Ovary (tissue), 10 donors: ENCODE measurements around the gene NTN5. TPM values are rescaled to one million over a fixed set of nuclear protein-coding genes. Genes with fewer than 3 reads are reported as not detected.
A peak's percentile ranks its signal among the peaks of the same experiment; 100 is the strongest.

ENCODE experiments used
- DNase-seq, 5 donors: peaks; one replicate each; pipeline ENCODE4 v3.0.0-alpha.2; 2019 to 2020
- H3K27ac ChIP-seq, 2 donors: fragments of 200-600 bp; one replicate each; pipeline versions ENCODE4 v1.5.1 to v1.8.0; 2019 to 2022
- H3K27me3 ChIP-seq: fragments of 200-600 bp; one replicate; pipeline ENCODE4 v1.8.0; 2022
- H3K36me3 ChIP-seq: fragments of 200-600 bp; sonication (generic); one replicate; pipeline ENCODE4 v1.5.1; 2019
- H3K4me1 ChIP-seq: one replicate; pipeline ENCODE4 v1.8.1; 2013; ENCODE audit warnings: mild to moderate bottlenecking, moderate library complexity; ENCODE audit not compliant: insufficient read depth
- H3K4me3 ChIP-seq: fragments of 200-600 bp; sonication (generic); one replicate; pipeline ENCODE4 v1.5.1; 2017
- H3K9me3 ChIP-seq, 2 donors: fragments of 200-600 bp in 1 of 2; sonication (generic) in 1 of 2; one replicate each; pipeline versions ENCODE4 v1.5.1 to v1.8.1; 2013 to 2019; ENCODE audit warnings: mild to moderate bottlenecking in 1 of 2, moderate library complexity in 1 of 2
- CTCF ChIP-seq, 3 donors: fragments of 450-650 bp in 2 of 3; fragments of 200-600 bp in 1 of 3; IDR thresholded peaks; one replicate each; pipeline versions ENCODE4 v1.5.1 to v1.8.0; 2016 to 2022; ENCODE audit warnings: antibody characterized with exemption in 3 of 3, mild to moderate bottlenecking in 1 of 3
- EP300 ChIP-seq: sonication (generic); formaldehyde crosslinking; IDR thresholded peaks from one replicate; pipeline ENCODE4 v1.6.1; 2017; ENCODE audit warnings: antibody characterized with exemption
- POLR2A ChIP-seq: fragments of 450-650 bp; IDR thresholded peaks from one replicate; pipeline ENCODE4 v1.6.1; 2017; ENCODE audit warnings: antibody characterized with exemption, mild to moderate bottlenecking, moderate library complexity
- WGBS, 3 donors: extraction: QIAGEN DNeasy Blood & Tissue Kit in 1 of 3; methylation state at CpG; one replicate each; pipeline versions ENCODE4 v1.1.5 to v1.1.7; 2013 to 2017; 5-methylcytosine and 5-hydroxymethylcytosine counted together
- intact Hi-C, 4 donors: fragments of 100-400 bp; cut with DNase I; formaldehyde crosslinking; loops; one replicate each; pipeline versions ENCODE4 v1.11.0 to v1.15.1; 2022 to 2023
- long read RNA-seq, 3 donors: library from polyadenylated mRNA in 2 of 3; unstranded in 2 of 3; transcript quantifications; one replicate each; pipeline ENCODE4 v2.0.0 and lab custom pipeline, GENCODE V29; 2021 to 2026
- polyA plus RNA-seq, 2 donors: library from polyadenylated mRNA; stranded (reverse); fragments of 200-250 nt in 1 of 2; fragments of 350-450 nt in 1 of 2; fragmentation: Illumina TruSeq in 1 of 2; extraction: RNeasy Lipid Tissue Mini Kit (QIAGEN cat#74804) in 1 of 2; gene quantifications; one replicate each; pipeline ENCODE4 v1.2.3, GENCODE V29; 2013 to 2014
- total RNA-seq, 7 donors: library from RNA; depleted of rRNA in 2 of 7; stranded (reverse); fragments of >200 nt in 2 of 7; fragmentation: NEBNext Ultra II Directional in 3 of 7; extraction: Animal tissue kit (Norgen Biotek cat#: 25700) in 3 of 7; gene quantifications; one replicate each; pipeline versions ENCODE4 v1.1.0 to v1.2.4, GENCODE V29; 2016 to 2023
- donor health status: DM: no; HTN: no; CAD: no; lungs with moderate emphysema.
- donor health status: DM: no; HTN: no; CAD: no.
- donor health status: Bipolar disorder and iron deficiency.
- donor health status: DM: yes; HTN: yes; CAD: no.
- donor health status: DM: no; HTN: no; CAD: no.
- donor health status: DM: yes; HTN: yes; CAD: no.

The NTN5 gene, protein sequence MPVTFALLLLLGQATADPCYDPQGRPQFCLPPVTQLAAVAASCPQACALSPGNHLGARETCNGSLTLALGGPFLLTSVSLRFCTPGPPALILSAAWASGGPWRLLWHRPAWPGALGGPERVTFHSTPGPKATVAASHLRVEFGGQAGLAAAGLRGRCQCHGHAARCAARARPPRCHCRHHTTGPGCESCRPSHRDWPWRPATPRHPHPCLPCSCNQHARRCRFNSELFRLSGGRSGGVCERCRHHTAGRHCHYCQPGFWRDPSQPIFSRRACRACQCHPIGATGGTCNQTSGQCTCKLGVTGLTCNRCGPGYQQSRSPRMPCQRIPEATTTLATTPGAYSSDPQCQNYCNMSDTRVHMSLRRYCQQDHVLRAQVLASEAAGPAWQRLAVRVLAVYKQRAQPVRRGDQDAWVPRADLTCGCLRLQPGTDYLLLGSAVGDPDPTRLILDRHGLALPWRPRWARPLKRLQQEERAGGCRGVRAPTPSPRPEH
- total RNA-seq (1 to 10 TPM in 6 of 7 donors, under 1 TPM in 1; 0.23 to 3.8 (median 2.2) TPM), polyA plus RNA-seq (1 to 10 TPM in 1 of 2 donors, under 1 TPM in 1; 0.55 to 1.4 TPM)
- long read RNA-seq, donor 1 = 0 reads
- long read RNA-seq, donor 2 = 0 reads
- long read RNA-seq, donor 3, partial matches to known transcripts = 0 of 3 reads
- long read RNA-seq, donor 3, other reads (novel, unspliced or antisense) = 2 of 3 reads

DNA sequence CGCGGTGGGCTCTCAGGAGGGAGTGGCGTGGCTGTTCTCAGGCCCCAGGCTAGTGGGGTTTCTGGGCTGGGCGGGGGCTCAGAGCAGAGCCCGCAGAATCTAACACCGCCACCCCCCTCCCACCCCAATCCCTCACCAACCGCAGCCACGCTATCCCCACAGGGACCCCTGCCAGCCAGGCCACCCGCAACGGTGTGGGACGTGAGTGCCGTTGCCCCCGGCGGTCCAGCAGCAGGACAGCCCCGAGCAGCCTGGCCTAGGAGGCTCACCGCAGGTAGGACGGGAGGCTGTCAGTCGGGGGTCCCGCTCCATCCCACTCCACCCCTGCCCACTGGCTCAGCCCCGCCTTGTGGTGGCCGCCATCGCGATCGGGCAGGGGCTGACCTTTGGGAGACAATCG, at the start of gene NTN5:
Gene NTN5 (minus strand): TSS at position 24 of the 400 bp plus-strand sequence. CDS start 2,031 bp downstream, outside the sequence.
- WGBS, 3 donors = 83 to 86% (median 85%) methylated on average over 22 to 25 of the region's 25 CpGs
- H3K4me3 ChIP-seq = no peak within 1 kb of the TSS
- no peaks in the 10 kb centered on the region for H3K27me3 ChIP-seq
- TF ChIP-seq CTCF (IDR thresholded peaks at IDR 0.05) = no peak
- TF ChIP-seq POLR2A = no peak
- TF ChIP-seq EP300 = no peak
- no peak for DNase-seq
- H3K4me1 ChIP-seq = peaks cover 3% of the 10 kb centered on the region
- intact Hi-C loops = no loop called here
- no peaks in the 10 kb centered on the region for H3K9me3 ChIP-seq
- no peak within 1 kb of the TSS for H3K27ac ChIP-seq
- H3K36me3 ChIP-seq = no peaks in the 10 kb centered on the region

- Histone ChIP-seq H3K4me3 (no peak overlapping the region), H3K27me3 (no peaks in the 10 kb centered on the region), H3K27ac (no peak overlapping the region), H3K9me3 (no peaks in the 10 kb centered on the region), H3K4me1 (peaks cover 28% of the 10 kb centered on the region), H3K36me3 (no peaks in the 10 kb centered on the region)
- WGBS, 3 donors = 76 to 83% (median 77%) methylated on average over 11 of the region's 11 CpGs
- peak in 1 of 5 donors; percentile 33 for DNase-seq
- no peak for TF ChIP-seq EP300
- no peak for TF ChIP-seq CTCF (IDR thresholded peaks at IDR 0.05)
- TF ChIP-seq POLR2A = no peak
- intact Hi-C loops = no loop called here
Measured at GRCh38 chr19:48722196-48722708, 49.4 kb upstream of the NTN5 start.

GRCh38 chr19:48720613-48721296, 47.9 kb upstream of the NTN5 start:
- intact Hi-C loops = no loop called here
- peak overlapping the region; percentile 78 to 96 for H3K27ac ChIP-seq
- peak overlapping the region; percentile 51 for H3K4me3 ChIP-seq
- H3K4me1 ChIP-seq = peaks cover 36% of the 10 kb centered on the region
- TF ChIP-seq EP300 = no peak
- TF ChIP-seq POLR2A = peak; percentile 27
- no peak for TF ChIP-seq CTCF (IDR thresholded peaks at IDR 0.05)
- H3K36me3 ChIP-seq = no peaks in the 10 kb centered on the region
- WGBS, 3 donors = 3 to 6% (median 5%) methylated on average over 42 of the region's 42 CpGs
- H3K9me3 ChIP-seq = no peaks in the 10 kb centered on the region
- H3K27me3 ChIP-seq = no peaks in the 10 kb centered on the region
- peak; percentile 97 to 100 (median 99) for DNase-seq

GRCh38 chr19:48720251-48720612, 47.4 kb upstream of the NTN5 start:
- Histone ChIP-seq H3K27ac (peak overlapping the region; percentile 55 to 96), H3K36me3 (no peaks in the 10 kb centered on the region), H3K27me3 (no peaks in the 10 kb centered on the region), H3K4me1 (peaks cover 39% of the 10 kb centered on the region), H3K4me3 (peak overlapping the region; percentile 51), H3K9me3 (no peaks in the 10 kb centered on the region)
- TF ChIP-seq CTCF (IDR thresholded peaks at IDR 0.05) (no peak), POLR2A (no peak), EP300 (no peak)
- WGBS, 3 donors = 3 to 5% (median 3%) methylated on average over 12 of the region's 12 CpGs
- peak in 1 of 5 donors; percentile 73 for DNase-seq
- intact Hi-C loops = no loop called here
